HG02571 (cell line): ENCODE results near the gene VGLL3.
"Not testable (repeated sequence)": the region's sequence is repeated elsewhere in the genome, so short reads cannot be mapped to it uniquely, and the experiment has no call there.

Experiments
- ATAC-seq: cut with Tn5 transposase; IDR thresholded peaks from one replicate; pipeline ENCODE4 v1.9.1; 2021; ENCODE audit warnings: mild to moderate bottlenecking, moderate library complexity; ENCODE audit not compliant: unreplicated experiment

Gene VGLL3

GRCh38 chr3:86990012-86990733 lies 776 bp downstream of the VGLL3 start:
- ATAC-seq: no peak

- ATAC-seq: no peak
These were observed 1.3 kb downstream of the VGLL3 start for GRCh38 chr3:86989611-86990010.

- no peak for ATAC-seq
These were observed 1.9 kb downstream of the VGLL3 start for GRCh38 chr3:86989006-86989405.

GRCh38 chr3:86988235-86988634 lies 2.7 kb downstream of the VGLL3 start:
- no peak for ATAC-seq

- no peak for ATAC-seq
These were observed 3.6 kb downstream of the VGLL3 start for GRCh38 chr3:86987421-86987715.

- ATAC-seq: no peak
These were observed 4.1 kb downstream of the VGLL3 start for GRCh38 chr3:86986671-86987420.

GRCh38 chr3:86985181-86985826 lies 5.6 kb downstream of the VGLL3 start:
- no peak for ATAC-seq

GRCh38 chr3:86984271-86984670 lies 6.7 kb downstream of the VGLL3 start:
- no peak for ATAC-seq

- no peak for ATAC-seq
These were observed 8.1 kb downstream of the VGLL3 start for GRCh38 chr3:86982883-86983282.

GRCh38 chr3:86978111-86978551 lies 12.8 kb downstream of the VGLL3 start:
- no peak for ATAC-seq

- no peak for ATAC-seq
These were observed 14.7 kb downstream of the VGLL3 start for GRCh38 chr3:86976219-86976618.

GRCh38 chr3:86974177-86974576 lies 16.8 kb downstream of the VGLL3 start:
- ATAC-seq: not testable (repeated sequence)

GRCh38 chr3:86973440-86973839 lies 17.5 kb downstream of the VGLL3 start:
- no peak for ATAC-seq

GRCh38 chr3:86969500-86970189 lies 21.3 kb downstream of the VGLL3 start:
- no peak for ATAC-seq

GRCh38 chr3:86968244-86968932 lies 22.6 kb downstream of the VGLL3 start:
- no peak for ATAC-seq

- no peak for ATAC-seq
These were observed 23.9 kb downstream of the VGLL3 start for GRCh38 chr3:86967062-86967461.

- ATAC-seq: no peak
These were observed 25.8 kb downstream of the VGLL3 start for GRCh38 chr3:86965166-86965565.

GRCh38 chr3:86963611-86964010 lies 27.3 kb downstream of the VGLL3 start:
- ATAC-seq: no peak

GRCh38 chr3:86961297-86961696 lies 29.7 kb downstream of the VGLL3 start:
- no peak for ATAC-seq

GRCh38 chr3:86960550-86960949 lies 30.4 kb downstream of the VGLL3 start:
- ATAC-seq: no peak

- no peak for ATAC-seq
These were observed 32.4 kb downstream of the VGLL3 start for GRCh38 chr3:86958534-86958933.
